Endodermal cell (in vitro differentiated cells): ENCODE data around the gene ZNF335. TPM values are rescaled to one million over a fixed set of nuclear protein-coding genes. Genes with fewer than 3 reads are reported as not detected.
"Not testable (repeated sequence)": the region's sequence is repeated elsewhere in the genome, so short reads cannot be mapped to it uniquely, and the experiment has no call there.

Experiments used
- DNase-seq: peaks from one replicate; pipeline ENCODE4 v3.0.0-alpha.2; 2017
- H3K27ac ChIP-seq: 2 replicates; pipeline ENCODE4 v1.5.1; 2013; ENCODE audit warnings: mild to moderate bottlenecking, low read depth, low read length, moderate library complexity
- H3K27me3 ChIP-seq: 2 replicates; pipeline ENCODE4 v1.6.1; 2013; ENCODE audit warnings: mild to moderate bottlenecking, low read length, moderate library complexity; ENCODE audit not compliant: insufficient read depth, control insufficient read depth, poor library complexity, severe bottlenecking
- H3K36me3 ChIP-seq: 2 replicates; pipeline ENCODE4 v1.7.0; 2013; ENCODE audit warnings: mild to moderate bottlenecking, low read length, moderate library complexity; ENCODE audit not compliant: control insufficient read depth, insufficient read depth
- H3K4me1 ChIP-seq: one replicate; pipeline ENCODE4 v1.7.0; 2013; ENCODE audit warnings: low read length; ENCODE audit not compliant: control insufficient read depth, insufficient read depth
- H3K4me3 ChIP-seq: 2 replicates; pipeline ENCODE4 v1.5.1; 2013; ENCODE audit warnings: mild to moderate bottlenecking, low read length, moderate library complexity
- H3K9ac ChIP-seq: 2 replicates; pipeline ENCODE4 v1.6.1; 2013; ENCODE audit warnings: mild to moderate bottlenecking, low read length, moderate library complexity; ENCODE audit not compliant: poor library complexity, severe bottlenecking; ENCODE audit errors: extremely low read depth
- H3K9me3 ChIP-seq: 2 replicates; pipeline ENCODE4 v1.6.1; 2013; ENCODE audit warnings: mild to moderate bottlenecking, low read length, moderate library complexity; ENCODE audit not compliant: control insufficient read depth
- H3K27ac Mint-ChIP-seq: 2 replicates; pipeline ENCODE4 v1.8.0; 2020; ENCODE audit warnings: mixed read lengths
- H3K27me3 Mint-ChIP-seq: 2 replicates; pipeline ENCODE4 v1.8.0; 2021; ENCODE audit warnings: mild to moderate bottlenecking, mixed read lengths; ENCODE audit not compliant: insufficient read depth
- H3K36me3 Mint-ChIP-seq: 2 replicates; pipeline ENCODE4 v1.8.0; 2020; ENCODE audit warnings: low read depth, mixed read lengths
- H3K4me1 Mint-ChIP-seq: 2 replicates; pipeline ENCODE4 v1.8.0; 2020; ENCODE audit warnings: mixed read lengths
- H3K4me3 Mint-ChIP-seq: 2 replicates; pipeline ENCODE4 v1.8.0; 2020; ENCODE audit warnings: mild to moderate bottlenecking, moderate library complexity, mixed read lengths
- H3K9me3 Mint-ChIP-seq: 2 replicates; pipeline ENCODE4 v1.8.0; 2020; ENCODE audit warnings: mild to moderate bottlenecking, mixed read lengths
- CTCF ChIP-seq: fragments of 200-600 bp; sonication (generic); conservative IDR thresholded peaks from 2 replicates; pipeline ENCODE4 v1.5.0; 2021; ENCODE audit warnings: antibody characterized with exemption, mild to moderate bottlenecking
- WGBS, 2 experiments: methylation state at CpG; one replicate each; pipeline versions ENCODE4 v1.1.5 to v1.1.7; 2013; ENCODE audit warnings: missing lambda C conversion rate in 2 of 2, mixed read lengths in 1 of 2; ENCODE audit not compliant: insufficient coverage in 1 of 2, insufficient read length in 1 of 2; 5-methylcytosine and 5-hydroxymethylcytosine counted together
- total RNA-seq, 2 donors: library from RNA; stranded (reverse); fragmentation: NEBNext Ultra II Directional in 1 of 2; extraction: Animal tissue kit (Norgen Biotek cat#: 25700) in 1 of 2; gene quantifications; 2 replicates in 1 of 2; 3 replicates in 1 of 2; pipeline ENCODE4 v1.2.1, GENCODE V29; 2021

The ZNF335 gene
- total RNA-seq, 2 donors from 2014 or later = 18.3 to 21.0 TPM

DNA sequence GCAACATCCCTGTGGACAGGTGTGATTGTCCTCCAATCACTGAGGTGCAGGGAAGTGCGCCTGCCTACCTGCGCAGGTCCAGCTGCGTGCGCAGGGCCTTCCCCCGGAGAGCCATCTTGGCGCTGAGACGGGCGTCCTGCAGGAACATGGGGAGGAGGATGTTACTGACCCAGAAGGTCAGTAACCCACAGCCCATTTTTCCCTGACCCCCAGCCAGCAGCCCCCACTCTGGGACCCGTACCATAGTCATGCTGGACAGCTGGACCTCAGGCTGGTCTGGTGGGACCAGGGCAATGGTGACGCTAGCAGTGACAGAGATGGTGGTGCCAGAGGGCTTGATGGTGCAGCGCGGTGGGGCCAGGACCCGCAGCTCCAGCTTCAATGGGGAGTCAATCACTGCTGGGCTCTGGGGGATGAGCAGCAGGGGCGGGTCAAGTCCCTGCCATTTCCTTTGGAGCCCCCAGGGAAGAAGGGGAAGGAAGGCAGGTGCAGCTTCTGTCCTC, 69.8 kb downstream of the ZNF335 start:
- 95 to 98% methylated on average over 8 to 14 of the region's 14 CpGs for WGBS, 2 experiments
- H3K27ac ChIP-seq = no peak overlapping the region
- Mint-ChIP-seq H3K4me3 (no peak overlapping the region), H3K4me1 (no peaks in the 10 kb centered on the region), H3K27me3 (peaks cover 3% of the 10 kb centered on the region), H3K36me3 (peaks cover 61% of the 10 kb centered on the region), H3K9me3 (no peaks in the 10 kb centered on the region), H3K27ac (no peak overlapping the region)
- no peaks in the 10 kb centered on the region for H3K9me3 ChIP-seq
- TF ChIP-seq CTCF = no peak
- DNase-seq = no peak
- peaks cover 79% of the 10 kb centered on the region for H3K36me3 ChIP-seq
- no peaks in the 10 kb centered on the region for H3K4me1 ChIP-seq
- no peak overlapping the region for H3K9ac ChIP-seq
- no peak overlapping the region for H3K4me3 ChIP-seq
- H3K27me3 ChIP-seq = no peaks in the 10 kb centered on the region

GRCh38 chr20:45901332-45901731, 70.7 kb downstream of the ZNF335 start:
- H3K9me3 Mint-ChIP-seq, H3K27me3 ChIP-seq, DNase-seq, H3K27me3 Mint-ChIP-seq, H3K27ac ChIP-seq, H3K9ac ChIP-seq, H3K4me1 ChIP-seq, H3K4me1 Mint-ChIP-seq, H3K4me3 Mint-ChIP-seq, H3K9me3 ChIP-seq, H3K4me3 ChIP-seq, H3K27ac Mint-ChIP-seq: not testable (repeated sequence)
- H3K36me3 ChIP-seq = peaks cover 78% of the 10 kb centered on the region
- 90 to 93% methylated on average over 5 to 6 of the region's 6 CpGs for WGBS, 2 experiments
- H3K36me3 Mint-ChIP-seq = peaks cover 63% of the 10 kb centered on the region

- Histone ChIP-seq H3K36me3 (peaks cover 66% of the 10 kb centered on the region), H3K9me3 (no peaks in the 10 kb centered on the region), H3K4me1 (no peaks in the 10 kb centered on the region), H3K9ac (no peak overlapping the region), H3K4me3 (no peak overlapping the region), H3K27me3 (no peaks in the 10 kb centered on the region), H3K27ac (no peak overlapping the region)
- no peaks in the 10 kb centered on the region for H3K27me3 Mint-ChIP-seq
- no peak for TF ChIP-seq CTCF
- 84 to 94% methylated on average over 5 to 12 of the region's 13 CpGs for WGBS, 2 experiments
- no peaks in the 10 kb centered on the region for H3K4me1 Mint-ChIP-seq
- H3K4me3 Mint-ChIP-seq = no peak overlapping the region
- H3K36me3 Mint-ChIP-seq = peaks cover 51% of the 10 kb centered on the region
- no peak for DNase-seq
- H3K9me3 Mint-ChIP-seq = no peaks in the 10 kb centered on the region
- H3K27ac Mint-ChIP-seq = no peak overlapping the region
These were observed 72.8 kb downstream of the ZNF335 start for GRCh38 chr20:45899046-45899835.

Other genes with a start within 250 kb of the ZNF335 start
- not detected for gene SPINT4, start 249.9 kb downstream of the ZNF335 start, total RNA-seq
- under 1 TPM in 1 of 2 donors, not detected in 1; 0.66 TPM for gene WFDC3, start 180.3 kb downstream of the ZNF335 start, total RNA-seq
- gene DNTTIP1, start 180.2 kb downstream of the ZNF335 start, total RNA-seq = 10 to 100 TPM; 31.5 to 36.1 TPM
- 100 to 1,000 TPM; 139 to 216 TPM for gene UBE2C, start 159.6 kb downstream of the ZNF335 start, total RNA-seq
- under 1 TPM in 1 of 2 donors, not detected in 1; 0.51 TPM for gene TNNC2, start 144.9 kb downstream of the ZNF335 start, total RNA-seq
- 10 to 100 TPM; 18.0 to 18.8 TPM for gene SNX21, start 138.4 kb downstream of the ZNF335 start, total RNA-seq
- gene ACOT8, start 114.8 kb downstream of the ZNF335 start, total RNA-seq = 10 to 100 TPM; 24.3 to 27.9 TPM
- gene ZSWIM3, start 114.6 kb downstream of the ZNF335 start, total RNA-seq = 1 to 10 TPM; 2.1 to 4.6 TPM
- 10 to 100 TPM; 11.6 to 12.5 TPM for gene ZSWIM1, start 91.0 kb downstream of the ZNF335 start, total RNA-seq
- 1 to 10 TPM; 2.2 to 2.6 TPM for gene SPATA25, start 84.6 kb downstream of the ZNF335 start, total RNA-seq
- 1 to 10 TPM; 4.4 to 6.4 TPM for gene NEURL2, start 81.0 kb downstream of the ZNF335 start, total RNA-seq
- 10 to 100 TPM; 70.7 to 84.8 TPM for gene CTSA, start 80.9 kb downstream of the ZNF335 start, total RNA-seq
- 100 to 1,000 TPM in 1 of 2 donors, 10 to 100 TPM in 1; 92.1 to 123 TPM for gene PLTP, start 60.0 kb downstream of the ZNF335 start, total RNA-seq
- 10 to 100 TPM; 22.0 to 34.5 TPM for gene PCIF1, start 37.5 kb downstream of the ZNF335 start, total RNA-seq
- gene MMP9, start 36.7 kb upstream of the ZNF335 start, total RNA-seq = under 1 TPM; 0.15 to 0.29 TPM
- gene SLC12A5, start 57.0 kb upstream of the ZNF335 start, total RNA-seq = 10 to 100 TPM in 1 of 2 donors, 1 to 10 TPM in 1; 5.7 to 10.2 TPM
- gene NCOA5, start 117.8 kb upstream of the ZNF335 start, total RNA-seq = 10 to 100 TPM; 19.3 to 28.7 TPM
- gene CD40, start 146.1 kb upstream of the ZNF335 start, total RNA-seq = 10 to 100 TPM in 1 of 2 donors, 1 to 10 TPM in 1; 9.0 to 16.4 TPM